NCI-H774 (cell line): ENCODE results near the gene CUTA.

Experiments
- DNase-seq: peaks from one replicate; lab custom pipeline; 2025; lab: John Stamatoyannopoulos, UW

The CUTA gene

DNA sequence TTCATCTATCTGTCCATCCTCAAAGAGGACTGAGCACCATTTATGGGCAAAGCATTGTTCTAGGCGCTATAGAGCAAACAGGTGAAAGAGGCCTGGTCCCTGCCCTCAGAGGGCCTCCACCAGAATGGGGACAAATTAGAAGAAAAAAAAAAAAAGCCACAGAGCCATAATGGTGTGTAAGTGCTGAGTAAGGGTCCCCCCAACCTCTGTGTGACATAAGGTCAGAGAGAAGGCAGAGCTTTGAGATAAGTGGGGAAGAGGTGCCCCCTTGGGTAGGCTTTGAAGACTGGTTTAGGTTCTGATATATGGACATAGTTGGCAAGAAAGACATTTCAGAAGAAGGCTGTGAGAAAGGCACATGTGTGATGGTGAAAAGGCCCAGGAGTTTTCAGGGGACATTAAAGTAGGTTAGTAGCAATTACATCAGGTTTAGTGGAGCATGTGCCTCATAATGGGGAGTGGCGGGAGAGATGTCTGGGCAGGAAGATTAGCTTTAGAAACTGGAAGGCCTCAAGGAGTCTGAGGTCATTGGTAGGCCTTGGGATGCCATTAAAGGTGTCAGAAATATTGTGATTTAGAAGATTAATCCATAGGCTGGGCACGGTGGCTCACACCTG, 21.2 kb upstream of the CUTA start:
- no peak for DNase-seq

- DNase-seq: no peak
Measured at GRCh38 chr6:33437666-33438065, 19.8 kb upstream of the CUTA start.

GRCh38 chr6:33434961-33435360, 17.1 kb upstream of the CUTA start:
- no peak for DNase-seq

DNA sequence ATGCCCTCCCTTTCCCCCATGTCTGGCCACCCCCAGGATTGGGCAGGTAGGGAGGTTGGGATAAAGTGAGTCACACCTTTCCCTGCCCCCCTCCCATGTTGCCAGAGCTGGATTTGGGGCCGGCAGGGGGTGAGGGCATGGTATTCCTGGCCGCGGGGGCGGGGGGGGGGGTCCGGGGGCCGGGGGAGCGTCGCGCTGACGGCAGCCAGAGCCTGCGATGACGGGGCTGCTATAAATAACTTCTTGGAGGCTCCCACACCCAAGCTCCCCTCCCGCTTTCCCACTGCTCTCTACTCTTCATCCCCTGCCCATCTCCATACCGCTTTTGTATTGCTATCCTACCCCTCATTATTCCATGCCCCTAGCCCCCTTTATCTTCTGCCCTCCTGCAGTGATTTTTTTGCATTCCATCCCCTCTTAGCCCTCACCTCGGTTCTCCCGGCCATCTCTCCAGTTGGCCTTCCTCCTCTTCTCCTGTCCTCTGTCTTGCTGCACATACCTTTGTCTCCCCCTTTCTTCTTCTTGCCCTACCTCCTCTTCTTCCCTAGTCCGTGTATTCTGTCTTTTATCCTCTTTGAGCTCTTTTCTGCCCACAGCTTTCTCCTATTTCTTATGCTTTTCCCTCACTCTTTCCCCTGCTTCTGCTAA, 15.8 kb upstream of the CUTA start:
- no peak for DNase-seq

DNA sequence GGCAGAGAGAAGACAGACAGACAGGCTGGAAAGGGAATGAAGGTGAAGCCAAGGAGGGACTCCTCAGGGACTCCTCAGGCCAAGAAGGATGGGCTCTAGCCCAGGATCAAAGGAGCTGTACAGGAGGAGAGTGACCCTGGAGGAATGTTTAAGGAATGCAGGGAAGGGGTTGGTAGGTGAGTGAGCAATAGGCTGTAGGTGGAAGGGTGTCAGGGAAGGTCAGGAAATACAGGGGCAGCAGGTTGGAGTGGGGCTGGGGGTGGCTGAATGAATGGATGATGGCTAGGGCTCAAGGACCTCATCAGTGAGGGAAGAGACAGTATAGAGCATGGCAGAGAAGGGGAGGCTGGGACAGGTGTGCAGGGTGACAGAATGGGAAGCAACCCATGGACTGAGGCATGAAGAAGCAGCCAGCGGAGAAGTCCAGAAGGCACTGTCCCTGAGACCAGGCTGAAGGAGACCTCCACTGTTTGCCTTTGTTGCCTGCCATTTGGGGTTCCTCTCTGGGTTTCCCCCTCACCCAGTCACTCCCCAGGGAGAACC, 15.2 kb upstream of the CUTA start:
- no peak for DNase-seq

GRCh38 chr6:33432546-33432945, 14.6 kb upstream of the CUTA start:
- no peak for DNase-seq

- no peak for DNase-seq
Measured at GRCh38 chr6:33431880-33432541, 14.1 kb upstream of the CUTA start.

- peak; percentile 54 for DNase-seq
Measured at GRCh38 chr6:33430991-33431879, 13.3 kb upstream of the CUTA start.

GRCh38 chr6:33430334-33430733, 12.4 kb upstream of the CUTA start:
- DNase-seq: no peak

- DNase-seq: no peak
Measured at GRCh38 chr6:33429750-33430052, 11.8 kb upstream of the CUTA start.

GRCh38 chr6:33428966-33429749, 11.3 kb upstream of the CUTA start:
- no peak for DNase-seq

- DNase-seq: no peak
Measured at GRCh38 chr6:33428224-33428965, 10.5 kb upstream of the CUTA start.

DNA sequence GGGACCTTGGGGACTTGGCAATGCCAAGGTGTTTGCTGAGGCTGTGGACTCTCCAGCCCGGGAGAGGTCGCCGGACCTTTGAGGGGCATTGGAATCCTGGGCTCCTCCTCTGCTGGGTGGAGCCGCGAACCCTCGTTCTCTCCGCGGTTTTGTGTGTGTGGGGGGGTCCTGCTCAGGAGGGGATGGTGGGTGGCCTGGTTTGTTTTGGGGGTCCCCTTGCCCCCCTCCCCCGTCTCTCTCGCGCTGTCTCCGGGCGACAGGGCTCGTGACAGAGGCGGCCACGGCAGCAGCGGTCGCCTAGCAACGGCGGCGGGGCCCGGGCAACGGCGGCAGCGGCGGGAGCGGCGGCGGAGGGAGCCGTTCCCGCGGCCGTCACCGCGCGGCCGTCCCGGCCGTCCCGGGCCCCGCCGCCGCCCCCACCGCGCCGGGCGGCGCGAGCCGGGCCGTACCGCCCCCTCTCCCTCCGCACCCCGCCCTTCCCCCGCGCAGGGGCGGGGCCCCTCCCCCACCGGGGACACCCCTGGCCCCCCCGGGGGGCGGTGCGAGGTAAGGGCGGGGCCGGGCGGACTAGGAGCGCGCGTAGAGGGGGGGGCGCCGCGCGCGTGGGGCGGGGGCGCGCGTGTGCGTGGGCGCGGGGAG, 9.8 kb upstream of the CUTA start:
- peak; percentile 40 for DNase-seq

DNA sequence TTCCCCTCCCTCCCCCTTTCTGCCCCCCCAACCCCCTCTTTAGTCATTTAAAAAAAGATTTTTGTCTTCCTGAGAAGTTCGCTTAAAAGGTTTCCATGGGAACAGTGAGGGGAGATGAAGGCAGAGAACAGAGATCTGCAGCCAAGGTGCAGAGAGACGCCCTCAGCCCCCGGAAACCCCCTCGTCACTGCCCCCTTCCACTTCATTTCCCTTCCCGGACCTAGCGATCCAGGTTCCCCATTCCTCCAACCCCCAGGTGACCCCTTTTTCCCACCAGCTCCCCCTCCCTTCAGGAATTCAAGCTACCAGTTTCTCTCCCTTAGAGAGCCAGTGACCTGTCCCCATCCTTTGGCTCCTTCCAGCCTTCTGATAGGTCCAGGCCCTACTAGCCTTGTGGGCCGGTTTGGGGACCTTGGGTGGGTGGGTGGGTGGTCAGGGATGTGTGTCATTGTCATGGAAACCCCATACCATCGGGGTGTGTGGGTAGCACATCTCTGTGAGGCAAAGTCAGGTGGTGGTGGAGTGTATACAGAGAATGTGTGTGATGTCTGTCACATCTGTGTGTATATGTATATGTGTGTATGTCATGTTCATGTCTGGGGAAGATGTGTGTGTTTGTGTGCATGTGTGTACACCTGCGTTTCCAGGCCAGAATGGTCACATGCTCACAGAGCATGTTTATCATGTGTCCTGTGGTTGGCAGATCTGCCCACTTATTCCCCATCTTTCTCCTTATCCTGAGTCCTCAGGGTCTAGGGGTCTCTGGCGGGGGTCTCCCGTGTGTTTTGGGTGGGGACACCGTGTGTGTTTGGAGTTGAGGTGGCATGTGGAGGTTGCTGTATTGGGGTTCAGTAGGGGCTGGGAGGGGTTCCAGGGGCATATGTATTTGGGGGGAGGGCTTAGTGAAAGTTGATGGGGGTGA, 8.9 kb upstream of the CUTA start:
- DNase-seq: no peak

- peak; percentile 75 for DNase-seq
Measured at GRCh38 chr6:33425668-33426577, 8.0 kb upstream of the CUTA start.

DNA sequence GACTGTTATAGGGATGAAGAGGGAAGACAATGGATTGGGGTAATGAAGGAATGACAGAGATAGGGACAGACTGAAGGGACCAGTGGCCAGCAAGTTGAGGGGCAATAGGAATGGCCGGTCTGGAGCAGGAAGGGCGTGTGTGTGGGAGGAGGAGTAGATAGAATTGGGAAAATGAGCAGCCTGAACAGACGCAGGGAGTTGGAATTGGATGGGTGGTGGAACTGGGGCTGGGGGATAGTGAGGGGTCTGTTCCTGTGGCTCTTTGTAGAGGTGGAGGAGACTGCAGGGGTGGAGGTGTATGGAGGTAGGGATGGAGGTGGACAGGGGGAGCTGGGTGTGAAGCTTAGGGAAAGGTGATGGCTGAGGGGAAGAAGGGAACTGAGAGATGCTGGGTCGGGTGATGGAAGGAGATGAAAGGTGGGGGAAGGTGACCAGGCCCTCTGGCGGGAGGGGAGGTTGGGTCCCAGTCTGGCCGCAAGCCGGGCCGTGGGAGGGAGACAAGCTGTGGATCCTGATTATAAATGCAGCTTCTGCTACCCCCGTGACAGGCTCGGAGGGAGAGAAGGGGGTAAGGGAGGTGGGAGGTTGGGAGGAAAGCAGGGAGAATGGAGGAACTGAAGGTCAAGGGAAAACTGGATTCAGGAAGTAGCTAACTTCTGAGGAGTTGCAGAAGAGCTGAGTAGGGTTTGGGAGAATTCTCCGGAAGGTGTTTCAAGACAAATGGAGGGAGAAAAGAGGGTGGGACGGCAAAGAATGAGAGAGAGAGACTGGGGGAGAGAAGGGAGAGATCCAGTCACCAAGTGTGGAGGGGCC, 7.2 kb upstream of the CUTA start:
- DNase-seq: no peak

GRCh38 chr6:33423777-33424176, 5.9 kb upstream of the CUTA start:
- no peak for DNase-seq

DNA sequence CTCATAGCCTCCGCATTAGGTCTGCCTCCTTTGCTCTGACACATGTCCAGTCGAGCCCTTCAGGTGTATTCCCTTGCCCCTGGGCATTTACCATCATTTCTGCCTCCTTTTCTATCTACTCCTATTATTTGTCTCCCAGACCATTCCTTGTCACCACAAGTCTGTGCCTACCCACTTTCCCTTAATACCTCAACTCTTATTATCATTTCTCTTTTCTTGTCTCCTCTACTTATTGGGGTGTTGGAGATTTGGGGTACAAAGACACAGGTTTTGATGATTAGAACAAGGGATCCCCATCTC, 3.4 kb upstream of the CUTA start:
- no peak for DNase-seq
